ENCODE measurements around the gene NOC4L.
"Not testable (repeated sequence)": the region's sequence is repeated elsewhere in the genome, so short reads cannot be mapped to it uniquely, and the experiment has no call there.

The NOC4L gene

GRCh38 chr12:132145334-132145733, 1.1 kb downstream of the NOC4L start:
- H3K27ac ChIP-seq = peak overlapping the region; percentile 67; the same call in 1 of the 2 replicates
- TF ChIP-seq CTCF (IDR thresholded peaks at IDR 0.05) = no peak
- TF ChIP-seq ZFX (IDR thresholded peaks at IDR 0.05; ENCODE audit: borderline replicate concordance) = no peak

GRCh38 chr12:132146098-132146497, 1.8 kb downstream of the NOC4L start:
- 0 out of 2 replicates have a peak overlapping the region, but pooled peaks have one; percentile 67 for H3K27ac ChIP-seq
- no peak for TF ChIP-seq CTCF (IDR thresholded peaks at IDR 0.05)
- no peak for TF ChIP-seq ZFX (IDR thresholded peaks at IDR 0.05; ENCODE audit: borderline replicate concordance)

GRCh38 chr12:132146772-132147422, 2.6 kb downstream of the NOC4L start:
- TF ChIP-seq ZFX (IDR thresholded peaks at IDR 0.05; ENCODE audit: borderline replicate concordance) = no peak
- TF ChIP-seq CTCF (IDR thresholded peaks at IDR 0.05) = no peak
- no peak overlapping the region for H3K27ac ChIP-seq

- no peak overlapping the region for H3K27ac ChIP-seq
- no peak for TF ChIP-seq ZFX (IDR thresholded peaks at IDR 0.05; ENCODE audit: borderline replicate concordance)
- TF ChIP-seq CTCF (IDR thresholded peaks at IDR 0.05) = no peak
Measured at GRCh38 chr12:132147423-132148367, 3.4 kb downstream of the NOC4L start.

GRCh38 chr12:132148368-132149045, 4.2 kb downstream of the NOC4L start:
- H3K27ac ChIP-seq = no peak overlapping the region

GRCh38 chr12:132149526-132149925, 5.3 kb downstream of the NOC4L start:
- not testable (repeated sequence) for H3K27ac ChIP-seq

More at GRCh38 chr12:132148368-132149045, 4.2 kb downstream of the NOC4L start:
- TF ChIP-seq CTCF (IDR thresholded peaks at IDR 0.05) (no peak), ZFX (IDR thresholded peaks at IDR 0.05; ENCODE audit: borderline replicate concordance) (no peak)

GRCh38 chr12:132150780-132151144, 6.5 kb downstream of the NOC4L start:
- TF ChIP-seq CTCF (IDR thresholded peaks at IDR 0.05) (no peak), ZFX (IDR thresholded peaks at IDR 0.05; ENCODE audit: borderline replicate concordance) (no peak)
- no peak overlapping the region for H3K27ac ChIP-seq
